Germinal center (tissue), 1 donor: ENCODE data around the gene FKTN.
"Not testable (repeated sequence)": the region's sequence is repeated elsewhere in the genome, so short reads cannot be mapped to it uniquely, and the experiment has no call there.

Experiments
- DNase-seq: peaks from one replicate; pipeline ENCODE4 v3.0.0; 2012; ENCODE audit warnings: mixed read lengths, low spot score

Gene FKTN

GRCh38 chr9:105557804-105558610, at the start of gene FKTN:
Gene FKTN, plus strand, starts transcription at chr9:105558131. Its CDS starts 16,902 bp downstream, at chr9:105575033.
- peak; percentile 80 for DNase-seq

GRCh38 chr9:105508530-105508929, 49.4 kb upstream of the FKTN start:
- no peak for DNase-seq

- DNase-seq = no peak
Measured at GRCh38 chr9:105510024-105510423, 47.9 kb upstream of the FKTN start.

- DNase-seq = no peak
Measured at GRCh38 chr9:105511446-105511845, 46.5 kb upstream of the FKTN start.

- no peak for DNase-seq
Measured at GRCh38 chr9:105515811-105516413, 42.0 kb upstream of the FKTN start.

GRCh38 chr9:105519710-105520369, 38.1 kb upstream of the FKTN start:
- DNase-seq = not testable (repeated sequence)

GRCh38 chr9:105520992-105521391, 36.9 kb upstream of the FKTN start:
- not testable (repeated sequence) for DNase-seq

GRCh38 chr9:105522618-105523385, 35.1 kb upstream of the FKTN start:
- DNase-seq = not testable (repeated sequence)

GRCh38 chr9:105531530-105531929, 26.4 kb upstream of the FKTN start:
- DNase-seq = no peak

GRCh38 chr9:105535920-105536668, 21.8 kb upstream of the FKTN start:
- DNase-seq = no peak

- DNase-seq = no peak
Measured at GRCh38 chr9:105539452-105539851, 18.5 kb upstream of the FKTN start.

GRCh38 chr9:105541838-105542237, 16.1 kb upstream of the FKTN start:
- no peak for DNase-seq

- no peak for DNase-seq
Measured at GRCh38 chr9:105554042-105554441, 3.9 kb upstream of the FKTN start.

GRCh38 chr9:105572455-105572854, 14.5 kb downstream of the FKTN start:
- DNase-seq = no peak

- not testable (repeated sequence) for DNase-seq
Measured at GRCh38 chr9:105579952-105580351, 22.0 kb downstream of the FKTN start.

- not testable (repeated sequence) for DNase-seq
Measured at GRCh38 chr9:105581550-105581949, 23.6 kb downstream of the FKTN start.

GRCh38 chr9:105593145-105593544, 35.2 kb downstream of the FKTN start:
- DNase-seq = no peak

GRCh38 chr9:105608721-105609598, 51.0 kb downstream of the FKTN start:
- DNase-seq = peak; percentile 50

GRCh38 chr9:105621001-105621400, 63.1 kb downstream of the FKTN start:
- no peak for DNase-seq

- no peak for DNase-seq
Measured at GRCh38 chr9:105625088-105625487, 67.2 kb downstream of the FKTN start.
